Ovary (tissue), 9 donors: ENCODE results near the gene EGR4. TPM values are rescaled to one million over a fixed set of nuclear protein-coding genes. Genes with fewer than 3 reads are reported as not detected.

ENCODE experiments used
- DNase-seq, 5 donors: peaks; one replicate each; pipeline ENCODE4 v3.0.0-alpha.2; 2019 to 2020
- H3K27ac ChIP-seq, 2 donors: fragments of 200-600 bp; one replicate each; pipeline versions ENCODE4 v1.5.1 to v1.8.0; 2019 to 2022
- H3K27me3 ChIP-seq: fragments of 200-600 bp; one replicate; pipeline ENCODE4 v1.8.0; 2022
- H3K36me3 ChIP-seq: fragments of 200-600 bp; sonication (generic); one replicate; pipeline ENCODE4 v1.5.1; 2019
- H3K4me1 ChIP-seq: one replicate; pipeline ENCODE4 v1.8.1; 2013; ENCODE audit warnings: mild to moderate bottlenecking, moderate library complexity; ENCODE audit not compliant: insufficient read depth
- H3K4me3 ChIP-seq: fragments of 200-600 bp; sonication (generic); one replicate; pipeline ENCODE4 v1.5.1; 2017
- H3K9me3 ChIP-seq, 2 donors: fragments of 200-600 bp in 1 of 2; sonication (generic) in 1 of 2; one replicate each; pipeline versions ENCODE4 v1.5.1 to v1.8.1; 2013 to 2019; ENCODE audit warnings: mild to moderate bottlenecking in 1 of 2, moderate library complexity in 1 of 2
- EP300 ChIP-seq: sonication (generic); formaldehyde crosslinking; IDR thresholded peaks from one replicate; pipeline ENCODE4 v1.6.1; 2017; ENCODE audit warnings: antibody characterized with exemption
- POLR2A ChIP-seq: fragments of 450-650 bp; IDR thresholded peaks from one replicate; pipeline ENCODE4 v1.6.1; 2017; ENCODE audit warnings: antibody characterized with exemption, mild to moderate bottlenecking, moderate library complexity
- WGBS, 3 donors: extraction: QIAGEN DNeasy Blood & Tissue Kit in 1 of 3; methylation state at CpG; one replicate each; pipeline versions ENCODE4 v1.1.5 to v1.1.7; 2013 to 2017; 5-methylcytosine and 5-hydroxymethylcytosine counted together
- intact Hi-C, 4 donors: fragments of 100-400 bp; cut with DNase I; formaldehyde crosslinking; loops; one replicate each; pipeline versions ENCODE4 v1.11.0 to v1.15.1; 2022 to 2023
- polyA plus RNA-seq, 2 donors: library from polyadenylated mRNA; stranded (reverse); fragments of 200-250 nt in 1 of 2; fragments of 350-450 nt in 1 of 2; fragmentation: Illumina TruSeq in 1 of 2; extraction: RNeasy Lipid Tissue Mini Kit (QIAGEN cat#74804) in 1 of 2; gene quantifications; one replicate each; pipeline ENCODE4 v1.2.3, GENCODE V29; 2013 to 2014
- small RNA-seq: library from RNA; depleted of rRNA; stranded (forward); fragments of <200 nt; gene quantifications from one replicate; pipeline ENCODE3, GENCODE V24; 2016
- total RNA-seq, 7 donors: library from RNA; depleted of rRNA in 2 of 7; stranded (reverse); fragments of >200 nt in 2 of 7; fragmentation: NEBNext Ultra II Directional in 3 of 7; extraction: Animal tissue kit (Norgen Biotek cat#: 25700) in 3 of 7; gene quantifications; one replicate each; pipeline versions ENCODE4 v1.1.0 to v1.2.4, GENCODE V29; 2016 to 2023
- TF ChIP-seq, protein P1 (sequence below), 3 donors: fragments of 450-650 bp in 2 of 3; fragments of 200-600 bp in 1 of 3; IDR thresholded peaks; one replicate each; pipeline versions ENCODE4 v1.5.1 to v1.8.0; 2016 to 2022; ENCODE audit warnings: antibody characterized with exemption in 3 of 3, mild to moderate bottlenecking in 1 of 3
- donor health status: DM: no; HTN: no; CAD: no; lungs with moderate emphysema.
- donor health status: DM: no; HTN: no; CAD: no.
- donor health status: Bipolar disorder and iron deficiency.
- donor health status: DM: yes; HTN: yes; CAD: no.
- donor health status: DM: no; HTN: no; CAD: no.
- donor health status: DM: yes; HTN: yes; CAD: no.

The EGR4 gene
- total and polyA plus RNA-seq, 9 donors = 0.04 to 0.13 TPM; not detected in 7

GRCh38 chr2:73246850-73247249, 46.5 kb downstream of the EGR4 start:
- no peak for TF ChIP-seq POLR2A
- TF ChIP-seq EP300 = no peak
- TF ChIP-seq, protein P1, sequence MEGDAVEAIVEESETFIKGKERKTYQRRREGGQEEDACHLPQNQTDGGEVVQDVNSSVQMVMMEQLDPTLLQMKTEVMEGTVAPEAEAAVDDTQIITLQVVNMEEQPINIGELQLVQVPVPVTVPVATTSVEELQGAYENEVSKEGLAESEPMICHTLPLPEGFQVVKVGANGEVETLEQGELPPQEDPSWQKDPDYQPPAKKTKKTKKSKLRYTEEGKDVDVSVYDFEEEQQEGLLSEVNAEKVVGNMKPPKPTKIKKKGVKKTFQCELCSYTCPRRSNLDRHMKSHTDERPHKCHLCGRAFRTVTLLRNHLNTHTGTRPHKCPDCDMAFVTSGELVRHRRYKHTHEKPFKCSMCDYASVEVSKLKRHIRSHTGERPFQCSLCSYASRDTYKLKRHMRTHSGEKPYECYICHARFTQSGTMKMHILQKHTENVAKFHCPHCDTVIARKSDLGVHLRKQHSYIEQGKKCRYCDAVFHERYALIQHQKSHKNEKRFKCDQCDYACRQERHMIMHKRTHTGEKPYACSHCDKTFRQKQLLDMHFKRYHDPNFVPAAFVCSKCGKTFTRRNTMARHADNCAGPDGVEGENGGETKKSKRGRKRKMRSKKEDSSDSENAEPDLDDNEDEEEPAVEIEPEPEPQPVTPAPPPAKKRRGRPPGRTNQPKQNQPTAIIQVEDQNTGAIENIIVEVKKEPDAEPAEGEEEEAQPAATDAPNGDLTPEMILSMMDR (IDR thresholded peaks at IDR 0.05) = no peak
- no peaks in the 10 kb centered on the region for H3K36me3 ChIP-seq
- H3K27me3 ChIP-seq = no peaks in the 10 kb centered on the region
- peaks cover 3% of the 10 kb centered on the region for H3K4me1 ChIP-seq
- no peak overlapping the region for H3K4me3 ChIP-seq
- DNase-seq = no peak
- WGBS, 3 donors = 73 to 82% (median 76%) methylated on average over 3 of the region's 3 CpGs
- no peak overlapping the region for H3K27ac ChIP-seq
- intact Hi-C loops = no loop called here
- H3K9me3 ChIP-seq = no peaks in the 10 kb centered on the region

GRCh38 chr2:73244580-73244979, 48.8 kb downstream of the EGR4 start:
- Histone ChIP-seq H3K36me3 (no peaks in the 10 kb centered on the region), H3K27ac (no peak overlapping the region), H3K4me1 (peaks cover 1% of the 10 kb centered on the region), H3K9me3 (no peaks in the 10 kb centered on the region), H3K4me3 (no peak overlapping the region), H3K27me3 (no peaks in the 10 kb centered on the region)
- 90 to 97% (median 92%) methylated on average over 3 of the region's 3 CpGs for WGBS, 3 donors
- DNase-seq = no peak
- intact Hi-C loops = no loop called here
- no peak for TF ChIP-seq EP300
- TF ChIP-seq POLR2A = no peak
- TF ChIP-seq, protein P1 (IDR thresholded peaks at IDR 0.05) = no peak

DNA sequence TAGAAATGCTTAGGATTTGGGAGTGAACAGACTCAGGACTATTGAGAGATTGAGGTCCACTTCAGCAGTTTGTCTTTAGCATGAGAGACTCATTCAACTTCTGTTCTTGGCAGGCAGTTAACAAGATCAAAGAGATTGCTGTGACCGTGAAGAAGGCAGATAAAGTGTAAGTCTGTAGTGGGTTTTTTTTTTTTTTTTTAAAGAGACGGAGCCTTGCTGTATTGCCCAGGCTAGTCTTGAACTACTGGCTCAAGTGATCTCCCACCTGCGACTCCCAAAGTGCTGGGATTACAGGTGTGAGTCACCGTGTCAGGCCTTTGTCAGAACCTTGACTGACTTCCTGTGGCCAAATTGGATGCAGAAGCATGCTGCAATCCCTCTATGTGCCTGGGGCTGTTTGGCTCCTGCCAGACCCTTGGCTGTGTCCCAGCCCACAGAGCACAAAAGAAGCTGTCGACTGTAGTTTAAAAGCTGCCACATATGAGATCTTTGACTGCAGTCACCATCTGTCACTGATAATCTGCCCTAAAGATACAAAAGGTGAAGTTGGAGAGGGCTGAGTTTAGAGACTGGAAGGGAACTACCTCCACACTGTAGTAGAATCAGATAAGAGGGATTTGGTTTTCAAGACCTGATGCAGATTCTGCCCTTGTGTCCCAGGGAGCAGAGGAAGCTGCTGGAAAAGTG, 49.3 kb downstream of the EGR4 start:
- no peaks in the 10 kb centered on the region for H3K27me3 ChIP-seq
- 44 to 56% (median 47%) methylated on average over 5 of the region's 5 CpGs for WGBS, 3 donors
- no peak overlapping the region for H3K27ac ChIP-seq
- TF ChIP-seq POLR2A = no peak
- TF ChIP-seq, protein P1 (IDR thresholded peaks at IDR 0.05) = no peak
- TF ChIP-seq EP300 = no peak
- no peaks in the 10 kb centered on the region for H3K9me3 ChIP-seq
- no peak overlapping the region for H3K4me3 ChIP-seq
- H3K36me3 ChIP-seq = no peaks in the 10 kb centered on the region
- DNase-seq = no peak
- peaks cover 2% of the 10 kb centered on the region for H3K4me1 ChIP-seq
- intact Hi-C loops = no loop called here

Small RNAs within 50 kb of the gene (small RNA-seq; reads per million reads assigned to genes)
- not detected for gene RNU6-111P

Other genes starting within 250 kb of the EGR4 start
- gene SFXN5, start 221.8 kb downstream of the EGR4 start, total RNA-seq = 10 to 100 TPM in 4 of 7 donors, 1 to 10 TPM in 3; 7.7 to 19.3 (median 11.6) TPM
- gene SFXN5, start 221.8 kb downstream of the EGR4 start, polyA plus RNA-seq = 10 to 100 TPM in 1 of 2 donors, 1 to 10 TPM in 1; 4.3 to 14.1 TPM
- 10 to 100 TPM; 16.1 to 33.2 (median 25.0) TPM for gene RAB11FIP5, start 180.6 kb downstream of the EGR4 start, total RNA-seq
- gene RAB11FIP5, start 180.6 kb downstream of the EGR4 start, polyA plus RNA-seq = 10 to 100 TPM; 19.2 to 57.3 TPM
- not detected for gene NOTO, start 91.0 kb downstream of the EGR4 start, total RNA-seq
- not detected for gene NOTO, start 91.0 kb downstream of the EGR4 start, polyA plus RNA-seq
- 10 to 100 TPM; 14.1 to 37.9 (median 27.3) TPM for gene SMYD5, start 79.3 kb downstream of the EGR4 start, total RNA-seq
- 10 to 100 TPM; 18.2 to 21.6 TPM for gene SMYD5, start 79.3 kb downstream of the EGR4 start, polyA plus RNA-seq
- gene PRADC1, start 60.3 kb downstream of the EGR4 start, total RNA-seq = 10 to 100 TPM in 6 of 7 donors, 1 to 10 TPM in 1; 7.7 to 19.7 (median 12.2) TPM
- gene PRADC1, start 60.3 kb downstream of the EGR4 start, polyA plus RNA-seq = 10 to 100 TPM in 1 of 2 donors, 1 to 10 TPM in 1; 9.7 to 11.8 TPM
- 100 to 1,000 TPM; 143 to 272 (median 220) TPM for gene CCT7, start 59.2 kb downstream of the EGR4 start, total RNA-seq
- 100 to 1,000 TPM; 157 to 289 TPM for gene CCT7, start 59.2 kb downstream of the EGR4 start, polyA plus RNA-seq
- gene FBXO41, start 9.1 kb downstream of the EGR4 start, total RNA-seq = 1 to 10 TPM; 1.7 to 3.1 (median 3.0) TPM
- gene FBXO41, start 9.1 kb downstream of the EGR4 start, polyA plus RNA-seq = 1 to 10 TPM; 2.4 to 2.9 TPM
- gene ALMS1, start 92.3 kb upstream of the EGR4 start, total RNA-seq = 10 to 100 TPM; 41.6 to 53.4 (median 46.9) TPM
- 10 to 100 TPM; 12.8 to 22.0 TPM for gene ALMS1, start 92.3 kb upstream of the EGR4 start, polyA plus RNA-seq